Measurements from ENCODE around the gene GINS1. TPM values are rescaled to one million over a fixed set of nuclear protein-coding genes. Genes with fewer than 3 reads are reported as not detected.

Gene GINS1
- total and polyA plus RNA-seq, 2 experiments from 2014 or later, result 32.0 to 65.4 TPM

GRCh38 chr20:25484911-25485511 is 77.5 kb downstream of the GINS1 start (continued):
- TF ChIP-seq CTCF (conservative IDR thresholded peaks at IDR 0.05; ENCODE audit: low read depth in 2 of 2), result no peak
- no peak for TF ChIP-seq REST (IDR thresholded peaks at IDR 0.05; ENCODE audit: unreplicated experiment)

- H3K27ac ChIP-seq (ENCODE audit: low read depth), result no peak overlapping the region
- no peak overlapping the region for H2AFZ ChIP-seq
- DNase-seq (ENCODE audit: low spot score) (no peak), ATAC-seq (no peak)
- H3K9me3 Mint-ChIP-seq, result no peaks in the 10 kb centered on the region
- H3K4me1 Mint-ChIP-seq, result peaks cover 29% of the 10 kb centered on the region
- H3K27me3 Mint-ChIP-seq (ENCODE audit: insufficient read depth, low read depth, poor library complexity), result peaks cover 3% of the 10 kb centered on the region
- peaks cover 3% of the 10 kb centered on the region for H3K36me3 ChIP-seq (ENCODE audit: insufficient read depth)
- no peak overlapping the region for H3K4me3 Mint-ChIP-seq
- H3F3A ChIP-seq (replicated peaks; ENCODE audit: low read depth), result no peaks in the 10 kb centered on the region; the same call in 1 of the 2 replicates
- H3K4me2 ChIP-seq, result no peak overlapping the region
- H3K4me3 ChIP-seq, result no peak overlapping the region
- H4K20me1 ChIP-seq (replicated peaks; ENCODE audit: insufficient read depth), result no peaks in the 10 kb centered on the region
- no peaks in the 10 kb centered on the region for H3K27me3 ChIP-seq (ENCODE audit: insufficient read depth)
- no peak overlapping the region for H3K27ac Mint-ChIP-seq
- H3K9me2 ChIP-seq (ENCODE audit: insufficient read depth), result no peaks in the 10 kb centered on the region
- H3K36me3 Mint-ChIP-seq (ENCODE audit: low read depth), result peaks cover 43% of the 10 kb centered on the region
- no peaks in the 10 kb centered on the region for H3K79me2 ChIP-seq (replicated peaks; ENCODE audit: insufficient read depth)
- peaks cover 11% of the 10 kb centered on the region for H3K4me1 ChIP-seq (ENCODE audit: insufficient read depth)
- no peak for TF ChIP-seq POLR2AphosphoS5 (IDR thresholded peaks at IDR 0.05; ENCODE audit: low read depth)
- TF ChIP-seq ZNF114 (CRISPR knock-in tag; IDR thresholded peaks at IDR 0.05), result no peak
- no peak for TF ChIP-seq CREB1 (CRISPR knock-in tag; IDR thresholded peaks at IDR 0.05; ENCODE audit: low read depth)
- no peak for TF ChIP-seq ZNF331 (CRISPR knock-in tag; IDR thresholded peaks at IDR 0.05; ENCODE audit: low read depth)
- no peak for TF ChIP-seq EZH2phosphoT487 (IDR thresholded peaks at IDR 0.05; ENCODE audit: unreplicated experiment)
- no peak for TF ChIP-seq NANOG (IDR thresholded peaks at IDR 0.05; ENCODE audit: borderline replicate concordance)
- no peak for TF ChIP-seq STAT1 (IDR thresholded peaks at IDR 0.05; ENCODE audit: unreplicated experiment)
- TF ChIP-seq EZH2 (IDR thresholded peaks at IDR 0.05; ENCODE audit: low read depth, unreplicated experiment), result no peak
- no peak for TF ChIP-seq CTCF (conservative IDR thresholded peaks at IDR 0.05; ENCODE audit: low read depth in 2 of 2)
- TF ChIP-seq ETS1 (IDR thresholded peaks at IDR 0.05), result no peak
These were observed 78.4 kb downstream of the GINS1 start for GRCh38 chr20:25485872-25486271.
